ENCODE measurements around the gene RBM19.

DNA sequence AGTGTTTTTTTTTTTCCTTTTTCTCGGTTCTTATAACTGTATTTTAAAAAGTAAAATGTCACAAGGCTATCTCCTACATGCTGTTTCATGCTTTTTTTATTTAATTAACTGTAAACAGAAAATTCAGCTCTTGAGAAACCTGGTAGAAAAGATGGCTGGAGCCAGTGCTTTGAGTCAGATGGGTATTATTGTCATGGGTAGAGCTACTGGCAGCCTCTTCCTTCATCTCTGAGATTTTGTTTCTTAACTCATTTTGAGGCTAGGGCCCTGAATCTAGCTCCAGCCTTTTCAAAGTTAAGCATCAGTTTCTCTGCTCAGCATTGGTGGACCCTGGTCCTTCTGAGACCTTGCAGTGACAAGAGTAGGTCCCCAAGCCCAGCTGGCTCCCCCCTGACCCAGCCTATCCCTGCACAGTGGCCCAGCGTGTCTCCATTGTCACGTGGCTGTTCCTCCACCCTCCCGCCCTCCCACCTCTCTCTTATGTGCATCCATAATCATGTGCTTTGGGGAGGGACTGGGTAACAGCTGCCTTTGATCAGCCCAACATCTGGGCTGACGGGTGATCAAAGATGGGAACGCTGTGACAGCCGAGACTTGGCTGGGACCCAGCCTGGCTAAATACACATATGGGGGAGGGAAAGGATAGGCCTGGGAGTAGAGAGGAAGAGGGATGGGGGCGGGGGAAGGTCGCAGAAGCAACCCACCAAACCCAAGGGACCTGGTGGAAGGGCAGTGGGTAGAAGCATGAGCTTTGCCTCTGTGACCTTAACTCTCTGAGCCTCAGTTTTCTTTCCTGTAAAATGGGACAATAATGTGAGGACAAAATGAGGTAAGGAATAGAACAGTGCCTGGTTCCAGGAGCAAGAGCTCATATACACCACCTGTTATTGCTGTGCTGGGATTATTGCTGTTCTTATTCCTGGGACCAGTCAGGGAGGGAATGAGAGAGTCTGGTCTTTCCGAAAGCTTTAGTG is 24.4 kb upstream of the RBM19 start:
- TF ChIP-seq, protein P1, sequence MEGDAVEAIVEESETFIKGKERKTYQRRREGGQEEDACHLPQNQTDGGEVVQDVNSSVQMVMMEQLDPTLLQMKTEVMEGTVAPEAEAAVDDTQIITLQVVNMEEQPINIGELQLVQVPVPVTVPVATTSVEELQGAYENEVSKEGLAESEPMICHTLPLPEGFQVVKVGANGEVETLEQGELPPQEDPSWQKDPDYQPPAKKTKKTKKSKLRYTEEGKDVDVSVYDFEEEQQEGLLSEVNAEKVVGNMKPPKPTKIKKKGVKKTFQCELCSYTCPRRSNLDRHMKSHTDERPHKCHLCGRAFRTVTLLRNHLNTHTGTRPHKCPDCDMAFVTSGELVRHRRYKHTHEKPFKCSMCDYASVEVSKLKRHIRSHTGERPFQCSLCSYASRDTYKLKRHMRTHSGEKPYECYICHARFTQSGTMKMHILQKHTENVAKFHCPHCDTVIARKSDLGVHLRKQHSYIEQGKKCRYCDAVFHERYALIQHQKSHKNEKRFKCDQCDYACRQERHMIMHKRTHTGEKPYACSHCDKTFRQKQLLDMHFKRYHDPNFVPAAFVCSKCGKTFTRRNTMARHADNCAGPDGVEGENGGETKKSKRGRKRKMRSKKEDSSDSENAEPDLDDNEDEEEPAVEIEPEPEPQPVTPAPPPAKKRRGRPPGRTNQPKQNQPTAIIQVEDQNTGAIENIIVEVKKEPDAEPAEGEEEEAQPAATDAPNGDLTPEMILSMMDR (IDR thresholded peaks at IDR 0.05) = no peak
- TF ChIP-seq POLR2A (IDR thresholded peaks at IDR 0.05) = no peak
